ENCODE results near the gene ZNF443.
"Not testable (repeated sequence)": the region's sequence is repeated elsewhere in the genome, so short reads cannot be mapped to it uniquely, and the experiment has no call there.

ZNF443 gene

GRCh38 chr19:12411893-12412292 lies 28.9 kb downstream of the ZNF443 start:
- no peak for DNase-seq

DNA sequence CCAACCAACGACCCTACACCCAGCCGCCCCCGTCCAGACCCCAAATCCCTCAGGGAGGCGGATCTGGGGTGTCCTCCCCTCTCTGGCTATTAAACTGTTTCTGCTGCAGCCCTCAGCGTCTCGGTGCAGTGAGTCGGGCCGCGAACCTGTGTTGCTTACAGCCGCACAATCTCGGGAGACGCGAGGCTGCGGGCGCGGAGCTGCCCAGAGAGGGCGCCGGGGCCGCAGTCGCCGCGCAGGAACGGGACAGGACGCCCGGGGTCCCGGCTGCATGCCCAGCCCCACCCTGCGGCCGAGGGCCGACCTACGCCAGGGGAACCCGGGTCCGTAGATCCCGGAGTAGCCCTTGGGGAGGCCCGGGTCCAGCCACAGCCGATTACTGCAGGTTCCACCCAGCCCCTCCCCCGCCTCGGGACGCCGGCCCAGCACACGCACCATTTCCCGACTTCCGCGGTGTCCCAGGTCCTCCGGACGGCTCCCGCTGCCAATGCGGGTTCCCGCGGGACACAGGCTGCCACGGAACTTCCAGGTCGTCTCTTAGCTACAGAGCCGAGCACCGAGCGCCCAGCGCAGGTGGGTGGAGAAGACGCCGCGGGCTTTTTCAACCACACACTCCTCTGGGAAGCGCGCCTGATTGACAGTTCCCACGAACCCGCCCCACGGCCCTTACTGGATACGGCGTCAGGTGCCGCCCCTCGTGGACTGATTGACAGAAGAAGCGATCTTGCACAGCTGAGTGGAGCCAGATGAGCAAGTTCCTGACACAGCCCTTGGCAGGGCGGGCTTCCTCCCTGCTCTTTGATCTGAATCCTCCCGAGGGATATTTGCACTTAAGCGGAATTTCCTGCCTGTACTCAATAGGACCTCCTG lies 40.0 kb downstream of the ZNF443 start, which contains the start of gene ZNF799:
Gene ZNF799 (minus strand): TSS at position 639 of the 870 bp plus-strand sequence. CDS start 201 bp downstream, at position 438.
- DNase-seq = peak; percentile 89

DNA sequence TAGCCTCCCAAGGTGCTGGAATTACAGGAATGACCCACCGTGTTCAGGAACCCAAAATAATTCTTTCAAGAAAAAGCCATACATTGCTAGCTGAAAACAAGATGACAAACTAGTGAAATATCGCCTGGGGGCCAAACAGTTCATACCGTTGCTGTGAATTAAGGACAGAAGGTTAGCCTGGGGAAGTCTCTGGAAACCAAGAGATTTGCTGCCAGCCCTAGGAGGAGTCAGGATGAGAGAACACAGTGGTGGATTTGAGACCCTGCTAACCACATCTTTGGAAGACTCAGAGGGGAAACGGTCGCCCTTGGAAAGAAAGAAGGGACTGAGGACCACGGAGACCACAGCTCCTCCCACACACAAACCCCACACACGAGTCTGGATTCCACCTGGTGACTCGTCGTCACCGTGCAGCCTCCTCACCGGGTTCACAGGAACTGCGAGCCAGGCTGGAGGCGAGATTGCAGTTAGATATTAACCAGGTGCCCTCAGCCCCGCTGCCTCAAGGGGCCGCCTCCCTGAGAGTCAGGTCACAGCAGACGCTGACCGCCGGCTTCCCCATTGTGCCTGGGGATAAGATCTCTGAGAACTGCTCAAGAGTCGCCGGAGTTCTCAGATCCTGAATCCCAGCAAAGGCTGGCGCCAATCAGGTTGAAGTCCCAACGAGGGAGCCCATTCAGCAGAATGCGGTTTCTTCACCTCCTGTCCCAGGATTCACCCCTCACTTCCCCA lies 40.8 kb downstream of the ZNF443 start:
- DNase-seq = peak; percentile 12

- not testable (repeated sequence) for DNase-seq
These were observed 49.7 kb downstream of the ZNF443 start for GRCh38 chr19:12391148-12391547.

- DNase-seq = not testable (repeated sequence)
These were observed 54.5 kb downstream of the ZNF443 start for GRCh38 chr19:12386365-12386764.

GRCh38 chr19:12380444-12380737 lies 60.4 kb downstream of the ZNF443 start:
- DNase-seq = no peak

GRCh38 chr19:12379732-12380443 lies 60.9 kb downstream of the ZNF443 start:
- no peak for DNase-seq
